Astrocyte (in vitro differentiated cells and primary cell): ENCODE results near the gene DIPK2B. TPM values are rescaled to one million over a fixed set of nuclear protein-coding genes. Genes with fewer than 3 reads are reported as not detected.

Experiments
- DNase-seq: peaks from one replicate; pipeline ENCODE4 v3.0.0-alpha.2; 2010; ENCODE audit warnings: low read depth
- FAIRE-seq: peaks from 2 replicates; lab custom pipeline; 2011; peaks lifted over from hg19 to GRCh38; lab: Jason Lieb, UNC
- H2AFZ ChIP-seq: 2 replicates; pipeline ENCODE4 v1.6.0; 2012; ENCODE audit warnings: low read depth, low read length, inconsistent platforms
- H3K27ac ChIP-seq: 2 replicates; pipeline ENCODE4 v1.5.1; 2011; ENCODE audit warnings: low read depth, low read length, inconsistent platforms
- H3K27me3 ChIP-seq: 2 replicates; pipeline ENCODE4 v1.6.0; 2011; ENCODE audit warnings: low read length, inconsistent platforms; ENCODE audit not compliant: insufficient read depth
- H3K36me3 ChIP-seq: 2 replicates; pipeline ENCODE4 v1.5.1; 2011; ENCODE audit warnings: low read length, inconsistent platforms; ENCODE audit not compliant: insufficient read depth
- H3K4me1 ChIP-seq: 2 replicates; pipeline ENCODE4 v1.5.1; 2011; ENCODE audit warnings: low read length, inconsistent platforms; ENCODE audit not compliant: insufficient read depth
- H3K4me2 ChIP-seq: 2 replicates; pipeline ENCODE4 v1.6.0; 2012; ENCODE audit warnings: low read length, inconsistent platforms
- H3K4me3 ChIP-seq: 2 replicates; pipeline ENCODE4 v1.5.1; 2011; ENCODE audit warnings: low read depth, mild to moderate bottlenecking, low read length, inconsistent platforms; ENCODE audit not compliant: insufficient read depth
- H3K79me2 ChIP-seq: 2 replicates; pipeline ENCODE4 v1.6.0; 2012; ENCODE audit warnings: mild to moderate bottlenecking, low read length, inconsistent platforms; ENCODE audit not compliant: insufficient read depth
- H3K9ac ChIP-seq: 2 replicates; pipeline ENCODE4 v1.6.0; 2012; ENCODE audit warnings: mild to moderate bottlenecking, low read length, inconsistent platforms
- H3K9me3 ChIP-seq: 2 replicates; pipeline ENCODE4 v1.5.1; 2012; ENCODE audit warnings: low read depth, mild to moderate bottlenecking, low read length, inconsistent platforms; ENCODE audit not compliant: insufficient read depth
- H4K20me1 ChIP-seq: 2 replicates; pipeline ENCODE4 v1.6.0; 2012; ENCODE audit warnings: low read length, inconsistent platforms; ENCODE audit not compliant: insufficient read depth
- H3K27ac Mint-ChIP-seq: one replicate; pipeline ENCODE4 v1.8.0; 2021; ENCODE audit warnings: mild to moderate bottlenecking, mixed read lengths; ENCODE audit not compliant: unreplicated experiment
- H3K27me3 Mint-ChIP-seq: one replicate; pipeline ENCODE4 v1.8.0; 2021; ENCODE audit warnings: low read depth, mixed read lengths; ENCODE audit not compliant: unreplicated experiment
- H3K36me3 Mint-ChIP-seq: one replicate; pipeline ENCODE4 v1.8.0; 2021; ENCODE audit warnings: low read depth, mixed read lengths; ENCODE audit not compliant: unreplicated experiment
- H3K4me1 Mint-ChIP-seq: one replicate; pipeline ENCODE4 v1.8.0; 2021; ENCODE audit warnings: low read depth, mixed read lengths; ENCODE audit not compliant: unreplicated experiment
- H3K4me3 Mint-ChIP-seq: one replicate; pipeline ENCODE4 v1.8.0; 2021; ENCODE audit warnings: mild to moderate bottlenecking, moderate library complexity, mixed read lengths; ENCODE audit not compliant: unreplicated experiment
- H3K9me3 Mint-ChIP-seq: one replicate; pipeline ENCODE4 v1.8.0; 2021; ENCODE audit warnings: mild to moderate bottlenecking, mixed read lengths; ENCODE audit not compliant: unreplicated experiment
- CTCF ChIP-seq: IDR thresholded peaks from 2 replicates; pipeline ENCODE4 v1.5.1; 2011; ENCODE audit warnings: low read depth, mild to moderate bottlenecking, inconsistent platforms, low read length, moderate library complexity; ENCODE audit not compliant: insufficient read depth
- EZH2 ChIP-seq: IDR thresholded peaks from 2 replicates; pipeline ENCODE4 v1.6.1; 2012; ENCODE audit warnings: mild to moderate bottlenecking, low read length, inconsistent platforms; ENCODE audit not compliant: insufficient read depth
- total RNA-seq: library from RNA; stranded (reverse); gene quantifications from 2 replicates; pipeline ENCODE4 v1.2.1, GENCODE V29; 2021

Gene DIPK2B
- total RNA-seq, 1 donor from 2014 or later = not detected

GRCh38 chrX:45165726-45166125 is 35.0 kb downstream of the DIPK2B start:
- no peak for TF ChIP-seq EZH2
- TF ChIP-seq CTCF = no peak
- DNase-seq (no peak), FAIRE-seq (no peak)

DNA sequence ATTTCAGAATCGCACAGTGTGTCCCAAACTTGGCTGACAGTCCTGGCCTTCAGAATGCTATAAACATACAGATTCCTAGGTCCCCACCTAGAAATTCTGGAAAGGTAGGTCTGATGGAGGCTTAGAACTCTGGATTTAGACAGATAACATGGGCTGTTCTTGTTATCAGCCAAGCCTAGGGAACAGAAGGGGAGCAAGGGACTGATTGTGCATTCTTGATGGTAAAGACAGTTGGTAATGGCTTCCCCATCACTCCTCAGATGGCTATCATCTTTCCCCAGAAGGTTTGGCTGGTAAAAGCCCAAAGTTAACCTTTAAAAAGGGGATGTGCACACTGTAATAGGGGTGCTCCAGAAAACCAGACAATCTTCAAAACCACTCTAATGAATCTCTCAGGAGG is 35.7 kb downstream of the DIPK2B start:
- no peak overlapping the region for H3K9ac ChIP-seq
- no peaks in the 10 kb centered on the region for H3K79me2 ChIP-seq
- H3K4me1 ChIP-seq = no peaks in the 10 kb centered on the region
- Mint-ChIP-seq H3K4me1 (no peaks in the 10 kb centered on the region), H3K27ac (no peak overlapping the region), H3K4me3 (no peak overlapping the region), H3K27me3 (no peaks in the 10 kb centered on the region), H3K9me3 (peaks cover 2% of the 10 kb centered on the region), H3K36me3 (no peaks in the 10 kb centered on the region)
- H4K20me1 ChIP-seq = no peaks in the 10 kb centered on the region
- no peaks in the 10 kb centered on the region for H3K9me3 ChIP-seq
- no peak overlapping the region for H3K4me3 ChIP-seq
- no peak overlapping the region for H3K4me2 ChIP-seq
- H2AFZ ChIP-seq = no peak overlapping the region
- DNase-seq (no peak), FAIRE-seq (no peak)
- no peaks in the 10 kb centered on the region for H3K36me3 ChIP-seq
- H3K27ac ChIP-seq = no peak overlapping the region
- TF ChIP-seq CTCF (no peak), EZH2 (no peak)
- no peaks in the 10 kb centered on the region for H3K27me3 ChIP-seq

More at GRCh38 chrX:45165726-45166125, 35.0 kb downstream of the DIPK2B start:
- Histone ChIP-seq H2AFZ (no peak overlapping the region), H3K4me3 (no peak overlapping the region), H3K9me3 (no peaks in the 10 kb centered on the region), H4K20me1 (no peaks in the 10 kb centered on the region), H3K36me3 (no peaks in the 10 kb centered on the region), H3K4me2 (no peak overlapping the region), H3K27me3 (no peaks in the 10 kb centered on the region), H3K9ac (no peak overlapping the region), H3K4me1 (no peaks in the 10 kb centered on the region), H3K79me2 (no peaks in the 10 kb centered on the region), H3K27ac (no peak overlapping the region)
- Mint-ChIP-seq H3K27ac (no peak overlapping the region), H3K4me3 (no peak overlapping the region), H3K4me1 (no peaks in the 10 kb centered on the region), H3K36me3 (no peaks in the 10 kb centered on the region), H3K9me3 (peaks cover 2% of the 10 kb centered on the region), H3K27me3 (no peaks in the 10 kb centered on the region)

GRCh38 chrX:45164021-45164621 is 36.6 kb downstream of the DIPK2B start:
- Mint-ChIP-seq H3K36me3 (no peaks in the 10 kb centered on the region), H3K4me1 (no peaks in the 10 kb centered on the region), H3K27ac (no peak overlapping the region), H3K4me3 (no peak overlapping the region), H3K9me3 (peaks cover 2% of the 10 kb centered on the region), H3K27me3 (no peaks in the 10 kb centered on the region)
- no peak overlapping the region for H3K27ac ChIP-seq
- no peaks in the 10 kb centered on the region for H3K79me2 ChIP-seq
- TF ChIP-seq CTCF = no peak
- no peak for TF ChIP-seq EZH2
- H3K4me2 ChIP-seq = no peak overlapping the region
- H2AFZ ChIP-seq = no peak overlapping the region
- H3K27me3 ChIP-seq = no peaks in the 10 kb centered on the region
- H3K9me3 ChIP-seq = no peaks in the 10 kb centered on the region
- H3K4me3 ChIP-seq = no peak overlapping the region
- no peaks in the 10 kb centered on the region for H3K4me1 ChIP-seq
- DNase-seq (no peak), FAIRE-seq (no peak)
- no peaks in the 10 kb centered on the region for H3K36me3 ChIP-seq
- no peak overlapping the region for H3K9ac ChIP-seq
- H4K20me1 ChIP-seq = no peaks in the 10 kb centered on the region
